Activated effector memory CD4-positive, alpha-beta T cell treated with Interleukin-2 at 50 U/mL for 16 hours (primary cell): ENCODE measurements around the gene PHOSPHO2.

Source experiments
- DNase-seq: peaks from one replicate; pipeline ENCODE4 v3.0.0-alpha.2; 2020

The PHOSPHO2 gene

GRCh38 chr2:169718930-169719504 lies 24.7 kb downstream of the PHOSPHO2 start:
- no peak for DNase-seq

GRCh38 chr2:169721016-169721415 lies 26.7 kb downstream of the PHOSPHO2 start:
- DNase-seq = no peak

- DNase-seq = no peak
Observed at GRCh38 chr2:169727065-169727464, 32.8 kb downstream of the PHOSPHO2 start.

- DNase-seq = no peak
Observed at GRCh38 chr2:169729274-169729605, 35.0 kb downstream of the PHOSPHO2 start.

DNA sequence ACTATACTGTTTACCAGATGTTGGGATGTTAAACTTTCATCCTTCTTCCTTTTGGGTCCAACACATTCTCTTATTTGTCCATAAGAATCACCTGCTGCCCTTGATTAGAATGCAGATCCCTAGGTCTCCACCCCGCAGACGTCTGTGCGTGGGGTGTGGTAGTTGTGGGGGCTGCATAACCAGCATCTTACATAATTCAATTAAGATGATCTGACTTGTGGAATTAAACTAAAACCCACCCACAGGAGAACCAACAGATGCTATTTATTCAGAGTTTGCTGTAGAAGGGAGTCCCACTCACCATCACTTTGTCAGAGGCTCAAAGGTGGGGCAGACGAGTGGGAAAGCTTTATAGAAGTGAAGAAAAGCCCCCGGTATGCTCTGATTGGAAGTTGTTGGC lies 37.8 kb downstream of the PHOSPHO2 start:
- DNase-seq = no peak

DNA sequence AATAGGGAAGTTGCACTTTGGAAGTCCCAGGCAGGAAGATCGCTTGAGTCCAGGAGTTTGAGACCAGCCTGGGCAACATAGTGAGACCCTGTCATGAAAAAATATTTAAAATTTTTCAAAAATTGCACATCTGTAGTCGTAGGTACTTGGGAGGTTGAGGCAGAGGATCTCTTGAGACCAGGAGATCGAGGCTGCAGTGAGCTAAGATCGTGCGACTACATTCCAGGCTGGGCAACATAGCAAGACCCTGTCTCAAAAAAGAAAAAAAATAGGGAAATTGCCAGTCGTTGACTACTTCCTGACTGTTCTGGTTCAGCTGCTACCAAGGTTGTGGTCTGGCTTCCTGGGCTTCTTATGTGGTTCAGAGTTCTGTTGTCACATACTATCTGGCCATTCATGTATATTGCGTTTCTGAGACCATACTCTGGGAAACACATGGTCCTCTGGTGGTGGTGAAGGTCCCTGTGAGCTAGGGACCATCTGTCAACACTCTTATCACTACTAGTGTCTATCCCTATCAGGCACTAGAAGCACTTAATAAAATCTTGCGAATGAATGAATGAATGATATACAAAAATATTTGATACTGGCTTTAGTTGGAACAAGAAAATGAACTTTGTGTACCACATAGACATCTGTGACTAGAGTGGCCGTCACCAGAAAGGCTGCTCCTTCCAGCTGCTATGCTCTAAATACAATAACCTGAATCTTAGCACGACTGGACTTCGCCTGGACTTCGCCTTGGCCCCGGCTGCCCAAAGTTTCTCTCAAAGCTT lies 38.5 kb downstream of the PHOSPHO2 start:
- no peak for DNase-seq

GRCh38 chr2:169734169-169734847 lies 40.0 kb downstream of the PHOSPHO2 start:
- no peak for DNase-seq

- no peak for DNase-seq
Observed at GRCh38 chr2:169735623-169736022, 41.4 kb downstream of the PHOSPHO2 start.

DNA sequence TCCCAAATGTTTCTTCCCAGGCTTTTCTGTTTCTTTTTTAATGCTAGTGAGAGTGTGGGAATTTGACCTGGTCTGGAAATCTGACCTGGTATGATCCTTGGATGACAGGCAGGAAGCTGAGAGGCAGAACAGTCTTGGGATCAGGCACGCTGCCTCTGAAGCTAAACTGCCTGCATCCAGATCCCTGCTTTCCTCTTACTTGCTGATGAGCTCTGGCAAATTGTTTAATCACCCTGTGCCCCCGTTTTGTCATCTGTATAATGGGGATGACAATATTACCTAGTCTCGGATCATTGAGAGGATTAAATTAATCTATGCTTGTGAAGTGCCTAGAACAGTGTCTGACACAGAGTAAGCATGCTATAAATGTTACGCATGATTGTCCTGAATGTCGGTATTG lies 42.6 kb downstream of the PHOSPHO2 start:
- DNase-seq = no peak

GRCh38 chr2:169738566-169739229 lies 44.4 kb downstream of the PHOSPHO2 start:
- no peak for DNase-seq

GRCh38 chr2:169739351-169739750 lies 45.1 kb downstream of the PHOSPHO2 start:
- DNase-seq = no peak

GRCh38 chr2:169743549-169743948 lies 49.3 kb downstream of the PHOSPHO2 start:
- no peak for DNase-seq

DNA sequence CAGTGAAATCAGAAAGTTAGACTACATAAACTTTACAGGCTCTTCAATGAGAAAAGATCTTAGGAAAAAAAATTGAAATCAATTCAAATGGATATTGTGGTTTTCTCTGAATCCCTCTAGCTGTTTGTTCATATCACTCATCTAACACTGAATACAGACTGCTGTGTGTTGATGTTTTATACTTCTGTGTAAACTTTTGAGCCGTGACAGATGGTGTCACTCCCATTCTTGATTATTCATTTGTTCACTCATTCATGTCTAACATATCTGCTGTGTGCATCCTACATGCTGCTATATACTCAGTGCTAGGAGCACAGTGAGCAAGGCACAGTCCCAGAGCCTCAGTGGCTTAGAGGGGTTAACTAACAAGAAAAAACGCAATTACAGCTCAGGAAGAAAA lies 52.0 kb downstream of the PHOSPHO2 start:
- DNase-seq = no peak

GRCh38 chr2:169748319-169748718 lies 54.0 kb downstream of the PHOSPHO2 start:
- no peak for DNase-seq
